Mesendoderm (in vitro differentiated cells): ENCODE results near the gene TP53AIP1.
"Not testable (repeated sequence)": the region's sequence is repeated elsewhere in the genome, so short reads cannot be mapped to it uniquely, and the experiment has no call there.

ENCODE experiments used
- DNase-seq: peaks from one replicate; pipeline ENCODE4 v3.0.0; 2013
- H2AK5ac ChIP-seq: 2 replicates; pipeline ENCODE4 v1.6.1; 2013; ENCODE audit warnings: low read length, inconsistent platforms
- H2BK120ac ChIP-seq: 2 replicates; pipeline ENCODE4 v1.6.1; 2013; ENCODE audit warnings: low read depth, mild to moderate bottlenecking, low read length, moderate library complexity, mixed read lengths
- H2BK15ac ChIP-seq: replicated peaks from 2 replicates; pipeline ENCODE4 v1.6.1; 2013; ENCODE audit warnings: low read depth, mild to moderate bottlenecking, moderate library complexity
- H2BK5ac ChIP-seq: 2 replicates; pipeline ENCODE4 v1.6.1; 2013; ENCODE audit warnings: low read length, inconsistent platforms
- H3K18ac ChIP-seq: 2 replicates; pipeline ENCODE4 v1.6.1; 2013; ENCODE audit warnings: mild to moderate bottlenecking, low read length, mixed read lengths
- H3K23ac ChIP-seq: one replicate; pipeline ENCODE4 v1.6.1; 2013; ENCODE audit warnings: low read length
- H3K27ac ChIP-seq: 2 replicates; pipeline ENCODE4 v1.5.1; 2013; ENCODE audit warnings: low read depth, mild to moderate bottlenecking, inconsistent platforms, low read length, moderate library complexity
- H3K27me3 ChIP-seq: 2 replicates; pipeline ENCODE4 v1.6.1; 2013; ENCODE audit warnings: low read length, control low read depth, mild to moderate bottlenecking, inconsistent platforms; ENCODE audit not compliant: insufficient read depth, poor library complexity
- H3K36me3 ChIP-seq: 2 replicates; pipeline ENCODE4 v1.6.1; 2013; ENCODE audit warnings: low read length, inconsistent platforms; ENCODE audit not compliant: control insufficient read depth, insufficient read depth
- H3K4ac ChIP-seq: one replicate; pipeline ENCODE4 v1.6.1; 2013; ENCODE audit warnings: low read depth, mild to moderate bottlenecking, low read length, moderate library complexity
- H3K4me1 ChIP-seq: 2 replicates; pipeline ENCODE4 v1.6.1; 2013; ENCODE audit warnings: low read depth, low read length, inconsistent platforms; ENCODE audit not compliant: control insufficient read depth
- H3K4me2 ChIP-seq: 2 replicates; pipeline ENCODE4 v1.6.1; 2013; ENCODE audit warnings: low read length
- H3K4me3 ChIP-seq: 2 replicates; pipeline ENCODE4 v1.5.1; 2013; ENCODE audit warnings: mild to moderate bottlenecking, low read length
- H3K56ac ChIP-seq: one replicate; pipeline ENCODE4 v1.6.1; 2013; ENCODE audit warnings: low read length
- H3K79me1 ChIP-seq: 2 replicates; pipeline ENCODE4 v1.6.1; 2013; ENCODE audit warnings: low read length, inconsistent platforms
- H3K79me2 ChIP-seq: 2 replicates; pipeline ENCODE4 v1.6.1; 2013; ENCODE audit warnings: mild to moderate bottlenecking, low read length; ENCODE audit not compliant: control insufficient read depth, insufficient read depth
- H3K9ac ChIP-seq: 2 replicates; pipeline ENCODE4 v1.6.1; 2013; ENCODE audit warnings: low read length, inconsistent platforms
- H4K5ac ChIP-seq: one replicate; pipeline ENCODE4 v1.6.1; 2013; ENCODE audit warnings: low read length
- H4K8ac ChIP-seq: one replicate; pipeline ENCODE4 v1.6.1; 2013; ENCODE audit warnings: low read depth, mild to moderate bottlenecking, control low read depth, low read length, moderate library complexity
- WGBS: extraction: QIAGEN DNeasy Blood & Tissue Kit; methylation state at CpG from one replicate; pipeline ENCODE4 v1.1.7; 2013; ENCODE audit warnings: low lambda C conversion rate, missing lambda C conversion rate; ENCODE audit not compliant: insufficient coverage; ENCODE audit errors: extremely low coverage; 5-methylcytosine and 5-hydroxymethylcytosine counted together

The TP53AIP1 gene

DNA sequence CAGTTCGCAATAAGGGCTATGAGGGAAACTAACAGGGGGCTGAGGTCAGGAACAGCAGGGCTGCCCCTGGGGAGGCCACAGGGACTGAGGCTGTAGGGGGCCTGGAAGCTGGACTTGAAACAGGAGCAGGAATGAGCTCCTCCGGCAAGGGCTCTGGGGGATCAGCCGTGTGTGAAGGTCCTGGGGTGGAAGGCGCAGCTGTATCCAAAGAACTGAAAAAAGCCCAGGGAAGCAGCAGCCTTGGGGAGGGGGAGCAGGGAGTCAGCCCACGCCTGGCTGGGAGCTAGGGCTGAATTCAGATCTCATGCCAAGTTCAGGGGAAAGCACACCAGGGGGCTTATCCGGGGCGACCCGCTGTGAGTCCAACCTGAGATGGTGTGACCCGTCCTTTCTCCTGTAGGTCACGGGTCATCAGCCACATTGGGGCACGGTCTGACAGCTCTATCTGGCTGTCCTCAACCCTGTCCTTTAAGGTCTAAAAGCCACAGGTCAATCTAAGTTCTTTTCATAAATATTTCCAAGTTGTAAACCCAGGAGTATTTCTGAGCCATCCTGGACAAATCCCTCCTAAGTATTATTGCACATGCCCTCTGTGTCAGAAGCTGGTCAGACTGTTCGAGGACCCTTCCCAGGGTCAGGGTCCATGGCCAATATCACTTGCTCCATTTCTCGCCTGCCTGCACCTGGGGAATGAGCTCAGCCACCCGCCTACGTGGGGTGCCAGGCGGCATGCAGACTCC lies 18.0 kb downstream of the TP53AIP1 start:
- DNase-seq = no peak
- no peak overlapping the region for H3K18ac ChIP-seq
- H3K4me3 ChIP-seq = no peak overlapping the region
- WGBS = no CpG with 5 or more reads among the region's 16 CpGs
- no peak overlapping the region for H3K23ac ChIP-seq
- no peak overlapping the region for H2BK120ac ChIP-seq
- H3K36me3 ChIP-seq = no peaks in the 10 kb centered on the region
- no peak overlapping the region for H3K4me2 ChIP-seq
- no peak overlapping the region for H4K5ac ChIP-seq
- no peak overlapping the region for H2BK5ac ChIP-seq
- H3K9ac ChIP-seq = no peak overlapping the region
- no peak overlapping the region for H2BK15ac ChIP-seq
- H4K8ac ChIP-seq = no peak overlapping the region
- H3K4ac ChIP-seq = no peak overlapping the region
- peaks cover 2% of the 10 kb centered on the region for H3K4me1 ChIP-seq
- no peak overlapping the region for H3K56ac ChIP-seq
- H3K79me2 ChIP-seq = no peaks in the 10 kb centered on the region
- H3K79me1 ChIP-seq = no peaks in the 10 kb centered on the region
- peaks cover 10% of the 10 kb centered on the region for H3K27me3 ChIP-seq
- no peak overlapping the region for H2AK5ac ChIP-seq
- no peak overlapping the region for H3K27ac ChIP-seq

DNA sequence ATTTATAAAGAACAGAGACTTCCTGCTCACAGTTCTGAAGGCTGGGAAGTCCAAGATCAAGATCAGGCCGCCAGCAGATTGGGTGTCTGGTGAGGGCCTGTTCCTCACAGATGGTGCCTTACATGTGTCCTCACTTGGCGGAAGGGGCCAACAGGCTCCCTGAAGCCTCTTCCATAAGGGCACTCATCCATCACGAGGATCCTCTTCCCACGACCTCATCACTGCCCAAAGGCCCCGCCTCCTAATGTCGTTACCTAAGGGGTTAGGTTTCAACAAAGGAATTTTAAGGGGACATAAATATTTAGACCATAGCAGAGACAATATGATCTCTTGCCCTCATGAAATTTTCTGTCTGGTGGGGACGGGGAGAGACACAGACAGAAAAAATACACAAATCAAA lies 18.6 kb downstream of the TP53AIP1 start:
- H3K4me1 ChIP-seq = peaks cover 2% of the 10 kb centered on the region
- WGBS = no CpG with 5 or more reads among the region's 7 CpGs

GRCh38 chr11:128921793-128922192 lies 20.9 kb downstream of the TP53AIP1 start:
- no peak for DNase-seq
- no peaks in the 10 kb centered on the region for H3K79me1 ChIP-seq
- no CpG with 5 or more reads among the region's 4 CpGs for WGBS
- no peak overlapping the region for H3K4ac ChIP-seq
- no peak overlapping the region for H2AK5ac ChIP-seq
- no peak overlapping the region for H2BK120ac ChIP-seq
- H4K8ac ChIP-seq = no peak overlapping the region
- no peaks in the 10 kb centered on the region for H3K79me2 ChIP-seq
- no peak overlapping the region for H3K56ac ChIP-seq
- peaks cover 5% of the 10 kb centered on the region for H3K27me3 ChIP-seq
- no peak overlapping the region for H3K9ac ChIP-seq
- H3K36me3 ChIP-seq = no peaks in the 10 kb centered on the region
- no peak overlapping the region for H3K23ac ChIP-seq
- H2BK5ac ChIP-seq = no peak overlapping the region
- H3K4me2 ChIP-seq = no peak overlapping the region
- no peak overlapping the region for H2BK15ac ChIP-seq
- H4K5ac ChIP-seq = no peak overlapping the region
- H3K27ac ChIP-seq = no peak overlapping the region
- H3K4me3 ChIP-seq = no peak overlapping the region
- no peak overlapping the region for H3K18ac ChIP-seq
- H3K4me1 ChIP-seq = peaks cover under 1% of the 10 kb centered on the region

More for the DNA sequence above, 18.6 kb downstream of the TP53AIP1 start:
- Histone ChIP-seq H3K4me3 (no peak overlapping the region), H2BK5ac (no peak overlapping the region), H2BK15ac (no peak overlapping the region), H3K79me1 (no peaks in the 10 kb centered on the region), H3K9ac (no peak overlapping the region), H3K79me2 (no peaks in the 10 kb centered on the region), H4K5ac (no peak overlapping the region), H2AK5ac (no peak overlapping the region), H3K18ac (no peak overlapping the region), H3K27ac (no peak overlapping the region), H3K27me3 (peaks cover 10% of the 10 kb centered on the region), H2BK120ac (no peak overlapping the region), H3K56ac (no peak overlapping the region), H3K23ac (no peak overlapping the region), H3K4ac (no peak overlapping the region), H3K36me3 (no peaks in the 10 kb centered on the region), H4K8ac (no peak overlapping the region), H3K4me2 (no peak overlapping the region)
- DNase-seq = no peak

DNA sequence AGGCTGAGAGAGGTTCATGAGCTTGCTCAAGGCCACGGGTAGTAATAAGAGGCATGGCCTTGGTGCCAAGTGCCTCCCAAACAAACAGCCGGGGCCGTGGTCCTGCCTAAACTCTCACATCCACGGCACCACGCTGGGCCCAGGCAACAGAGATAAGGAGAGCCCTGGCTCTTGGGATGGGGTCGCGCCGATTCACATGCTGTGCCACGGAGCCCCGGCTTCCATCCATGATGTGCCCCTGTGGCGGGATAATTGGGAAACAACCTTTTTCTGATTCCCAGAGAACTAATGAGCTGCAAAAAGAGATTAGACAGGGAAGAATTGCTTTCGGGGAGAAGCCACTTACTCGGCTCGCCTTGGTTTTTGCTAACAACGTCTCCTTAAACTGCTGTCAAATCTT lies 22.0 kb downstream of the TP53AIP1 start:
- no peaks in the 10 kb centered on the region for H3K79me1 ChIP-seq
- H3K23ac ChIP-seq = no peak overlapping the region
- no peak overlapping the region for H3K4me3 ChIP-seq
- no peak overlapping the region for H3K4ac ChIP-seq
- H3K36me3 ChIP-seq = no peaks in the 10 kb centered on the region
- H3K9ac ChIP-seq = no peak overlapping the region
- H3K18ac ChIP-seq = no peak overlapping the region
- no CpG with 5 or more reads among the region's 15 CpGs for WGBS
- H3K79me2 ChIP-seq = no peaks in the 10 kb centered on the region
- no peak overlapping the region for H3K56ac ChIP-seq
- H2AK5ac ChIP-seq = no peak overlapping the region
- H2BK5ac ChIP-seq = no peak overlapping the region
- H2BK15ac ChIP-seq = no peak overlapping the region
- no peak overlapping the region for H4K8ac ChIP-seq
- H3K4me1 ChIP-seq = no peaks in the 10 kb centered on the region
- no peak overlapping the region for H4K5ac ChIP-seq
- no peaks in the 10 kb centered on the region for H3K27me3 ChIP-seq
- no peak overlapping the region for H3K27ac ChIP-seq
- no peak overlapping the region for H3K4me2 ChIP-seq
- DNase-seq = no peak
- H2BK120ac ChIP-seq = no peak overlapping the region

GRCh38 chr11:128919635-128920034 lies 23.0 kb downstream of the TP53AIP1 start:
- not testable (repeated sequence) for H4K5ac ChIP-seq, H3K4ac ChIP-seq, H3K18ac ChIP-seq, H3K27ac ChIP-seq, H2AK5ac ChIP-seq, H3K27me3 ChIP-seq, H3K79me2 ChIP-seq, DNase-seq, H3K23ac ChIP-seq, H3K4me3 ChIP-seq, H3K79me1 ChIP-seq, H3K9ac ChIP-seq, H3K36me3 ChIP-seq, H3K56ac ChIP-seq, H4K8ac ChIP-seq, H3K4me1 ChIP-seq, H2BK15ac ChIP-seq, H3K4me2 ChIP-seq, H2BK5ac ChIP-seq, H2BK120ac ChIP-seq
- WGBS = no CpG with 5 or more reads among the region's 7 CpGs

DNA sequence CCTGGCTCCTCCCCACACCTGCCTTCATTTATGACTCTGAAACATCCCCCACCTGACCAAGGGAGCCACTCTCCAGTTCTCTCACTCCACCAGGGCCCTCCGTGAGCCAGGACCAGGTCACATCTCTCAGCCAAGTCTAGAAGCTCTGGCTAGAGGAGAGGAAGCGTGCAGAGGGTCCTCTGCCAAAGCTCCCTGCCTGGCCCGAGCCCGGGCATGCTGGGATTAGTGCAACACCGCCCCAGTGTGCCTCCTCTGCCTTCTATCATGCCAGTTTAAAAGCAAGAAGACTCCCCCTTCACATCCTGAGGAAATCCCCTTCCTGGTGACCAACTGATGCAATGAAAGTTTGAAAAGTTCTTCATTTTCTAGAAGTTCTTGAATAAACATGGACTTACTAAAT lies 23.5 kb downstream of the TP53AIP1 start:
- Histone ChIP-seq H2AK5ac (no peak overlapping the region), H2BK120ac (no peak overlapping the region), H3K18ac (no peak overlapping the region), H3K79me2 (no peaks in the 10 kb centered on the region), H3K27me3 (no peaks in the 10 kb centered on the region), H2BK5ac (no peak overlapping the region), H3K56ac (no peak overlapping the region), H3K79me1 (no peaks in the 10 kb centered on the region), H3K23ac (no peak overlapping the region), H4K8ac (no peak overlapping the region), H3K36me3 (no peaks in the 10 kb centered on the region), H3K4me2 (no peak overlapping the region), H4K5ac (no peak overlapping the region), H3K4me3 (no peak overlapping the region), H3K4me1 (no peaks in the 10 kb centered on the region), H3K9ac (no peak overlapping the region), H2BK15ac (no peak overlapping the region), H3K27ac (no peak overlapping the region), H3K4ac (no peak overlapping the region)
- WGBS = no CpG with 5 or more reads among the region's 5 CpGs
- no peak for DNase-seq
